HG02571 (cell line): ENCODE results near the gene TADA1.
"Not testable (repeated sequence)": the region's sequence is repeated elsewhere in the genome, so short reads cannot be mapped to it uniquely, and the experiment has no call there.

Experiments used
- ATAC-seq: cut with Tn5 transposase; IDR thresholded peaks from one replicate; pipeline ENCODE4 v1.9.1; 2021; ENCODE audit warnings: mild to moderate bottlenecking, moderate library complexity; ENCODE audit not compliant: unreplicated experiment

TADA1 gene

GRCh38 chr1:166899769-166900168 is 23.7 kb upstream of the TADA1 start:
- no peak for ATAC-seq

- no peak for ATAC-seq
Observed at GRCh38 chr1:166895766-166896165, 19.7 kb upstream of the TADA1 start.

- no peak for ATAC-seq
Observed at GRCh38 chr1:166889776-166890175, 13.7 kb upstream of the TADA1 start.

- ATAC-seq, result no peak
Observed at GRCh38 chr1:166888373-166889111, 12.5 kb upstream of the TADA1 start.

GRCh38 chr1:166884971-166885370 is 8.9 kb upstream of the TADA1 start:
- ATAC-seq, result no peak

GRCh38 chr1:166884040-166884642 is 8.1 kb upstream of the TADA1 start:
- ATAC-seq, result no peak

- ATAC-seq, result no peak
Observed at GRCh38 chr1:166882893-166883292, 6.8 kb upstream of the TADA1 start.

- not testable (repeated sequence) for ATAC-seq
Observed at GRCh38 chr1:166878173-166878917, 2.3 kb upstream of the TADA1 start.

- ATAC-seq, result peak; percentile 0
Observed at GRCh38 chr1:166876540-166876838, 425 bp upstream of the TADA1 start.

- ATAC-seq, result no peak
Observed at GRCh38 chr1:166875302-166875733, 746 bp downstream of the TADA1 start.

GRCh38 chr1:166874464-166874863 is 1.6 kb downstream of the TADA1 start:
- no peak for ATAC-seq

GRCh38 chr1:166870584-166870983 is 5.5 kb downstream of the TADA1 start:
- ATAC-seq, result no peak

GRCh38 chr1:166869318-166870099 is 6.6 kb downstream of the TADA1 start:
- ATAC-seq, result no peak

GRCh38 chr1:166868639-166869038 is 7.4 kb downstream of the TADA1 start:
- ATAC-seq, result no peak

- ATAC-seq, result no peak
Observed at GRCh38 chr1:166865926-166866325, 10.1 kb downstream of the TADA1 start.

GRCh38 chr1:166859597-166859996 is 16.5 kb downstream of the TADA1 start:
- no peak for ATAC-seq

GRCh38 chr1:166858726-166859419 is 17.2 kb downstream of the TADA1 start:
- ATAC-seq, result no peak

- ATAC-seq, result no peak
Observed at GRCh38 chr1:166857995-166858394, 18.1 kb downstream of the TADA1 start.

- no peak for ATAC-seq
Observed at GRCh38 chr1:166855558-166855957, 20.5 kb downstream of the TADA1 start.

GRCh38 chr1:166852918-166853317 is 23.1 kb downstream of the TADA1 start:
- ATAC-seq, result no peak

GRCh38 chr1:166849135-166849534 is 26.9 kb downstream of the TADA1 start:
- ATAC-seq, result no peak
